Natural killer cell treated with Interleukin-12 subunit alpha and Interleukin-12 subunit beta and Interleukin-15 and Interleukin-18, amount 100 ng/mL, for 72 hours (primary cell): Measurements from ENCODE around the gene MAP3K5. TPM values are rescaled to one million over a fixed set of nuclear protein-coding genes. Genes with fewer than 3 reads are reported as not detected.

Experiments
- ATAC-seq, 2 donors: fragments of 150-1000 bp; cut with Tn5 transposase in 1 of 2; sonication (Bioruptor Pico), chemical (Tn5 transposase) in 1 of 2; 2 replicates each; pipeline ENCODE4 v1.10.0; 2021
- DNase-seq: peaks from one replicate; pipeline ENCODE4 v3.0.0; 2022; ENCODE audit warnings: low spot score
- H3K27ac Mint-ChIP-seq, 2 donors: 1 replicate in 1 of 2; 2 replicates in 1 of 2; pipeline ENCODE4 v1.8.0; 2022; ENCODE audit warnings: mixed read lengths in 2 of 2, mild to moderate bottlenecking in 1 of 2, moderate library complexity in 1 of 2
- H3K27me3 Mint-ChIP-seq, 2 donors: 1 replicate in 1 of 2; 2 replicates in 1 of 2; pipeline ENCODE4 v1.8.0; 2022; ENCODE audit warnings: mixed read lengths in 2 of 2
- H3K36me3 Mint-ChIP-seq: one replicate; pipeline ENCODE4 v1.8.0; 2022; ENCODE audit warnings: mixed read lengths
- H3K4me1 Mint-ChIP-seq, 2 donors: 1 replicate in 1 of 2; 2 replicates in 1 of 2; pipeline ENCODE4 v1.8.0; 2022; ENCODE audit warnings: low read depth in 2 of 2, mixed read lengths in 2 of 2, mild to moderate bottlenecking in 1 of 2
- H3K4me3 Mint-ChIP-seq: one replicate; pipeline ENCODE4 v1.8.0; 2022; ENCODE audit warnings: mixed read lengths
- H3K9me3 Mint-ChIP-seq: 2 replicates; pipeline ENCODE4 v1.8.0; 2022; ENCODE audit warnings: mixed read lengths
- total RNA-seq, 2 donors: library from RNA; stranded (reverse); gene quantifications; one replicate each; pipeline ENCODE4 v1.2.3, GENCODE V29; 2022

Gene MAP3K5
- total RNA-seq, 2 donors from 2014 or later, result 27.9 to 33.0 TPM

DNA sequence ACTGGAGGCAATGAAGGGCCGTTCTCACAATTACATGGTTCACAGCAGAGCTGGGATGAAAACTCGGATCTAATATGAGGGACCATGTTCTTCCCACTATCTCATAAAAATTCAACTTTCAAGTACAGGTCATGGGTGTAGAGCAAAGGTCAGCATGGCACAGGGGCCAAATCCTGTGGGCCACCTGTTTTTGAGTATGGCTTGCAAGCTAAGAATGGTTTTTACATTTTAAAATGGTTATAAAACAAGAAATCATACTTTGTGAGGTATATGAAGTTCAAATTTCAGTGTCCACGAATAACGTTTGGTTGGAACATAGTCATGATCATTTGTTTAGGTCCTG lies 4.6 kb downstream of the MAP3K5 start:
- H3K36me3 Mint-ChIP-seq, result peaks cover 33% of the 10 kb centered on the region
- H3K9me3 Mint-ChIP-seq, result no peaks in the 10 kb centered on the region
- peak overlapping the region; percentile 94 to 96 for H3K27ac Mint-ChIP-seq
- peaks cover 63 to 74% of the 10 kb centered on the region in 2 donors for H3K4me1 Mint-ChIP-seq
- H3K27me3 Mint-ChIP-seq, result no peaks in the 10 kb centered on the region
- ATAC-seq (no peak), DNase-seq (no peak)
- peak overlapping the region; percentile 83 for H3K4me3 Mint-ChIP-seq

DNA sequence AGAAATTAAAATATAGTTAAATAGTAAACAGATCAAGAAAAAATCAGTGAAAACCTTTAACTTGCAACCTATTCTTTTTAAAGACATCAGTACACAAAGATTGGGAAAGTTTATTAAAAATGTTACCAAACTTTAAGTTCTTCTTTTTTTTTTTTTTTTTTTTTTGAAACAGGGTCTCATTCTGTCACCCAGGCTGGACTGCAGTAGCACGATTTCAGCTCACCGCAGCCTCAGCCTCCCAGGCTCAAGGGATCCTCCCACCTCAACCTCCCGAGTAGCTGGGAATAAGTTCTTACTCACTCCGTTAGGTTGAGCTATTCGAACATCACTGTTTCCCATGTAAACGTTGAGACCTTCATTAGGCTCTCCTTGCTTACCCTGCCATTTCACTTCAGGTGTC lies 5.6 kb downstream of the MAP3K5 start:
- Mint-ChIP-seq H3K27me3 (no peaks in the 10 kb centered on the region), H3K36me3 (peaks cover 33% of the 10 kb centered on the region), H3K9me3 (no peaks in the 10 kb centered on the region), H3K27ac (peak overlapping the region; percentile 94 to 96), H3K4me1 (peaks cover 69 to 85% of the 10 kb centered on the region in 2 donors), H3K4me3 (peak overlapping the region; percentile 83)
- ATAC-seq, result no peak
- DNase-seq, result no peak

DNA sequence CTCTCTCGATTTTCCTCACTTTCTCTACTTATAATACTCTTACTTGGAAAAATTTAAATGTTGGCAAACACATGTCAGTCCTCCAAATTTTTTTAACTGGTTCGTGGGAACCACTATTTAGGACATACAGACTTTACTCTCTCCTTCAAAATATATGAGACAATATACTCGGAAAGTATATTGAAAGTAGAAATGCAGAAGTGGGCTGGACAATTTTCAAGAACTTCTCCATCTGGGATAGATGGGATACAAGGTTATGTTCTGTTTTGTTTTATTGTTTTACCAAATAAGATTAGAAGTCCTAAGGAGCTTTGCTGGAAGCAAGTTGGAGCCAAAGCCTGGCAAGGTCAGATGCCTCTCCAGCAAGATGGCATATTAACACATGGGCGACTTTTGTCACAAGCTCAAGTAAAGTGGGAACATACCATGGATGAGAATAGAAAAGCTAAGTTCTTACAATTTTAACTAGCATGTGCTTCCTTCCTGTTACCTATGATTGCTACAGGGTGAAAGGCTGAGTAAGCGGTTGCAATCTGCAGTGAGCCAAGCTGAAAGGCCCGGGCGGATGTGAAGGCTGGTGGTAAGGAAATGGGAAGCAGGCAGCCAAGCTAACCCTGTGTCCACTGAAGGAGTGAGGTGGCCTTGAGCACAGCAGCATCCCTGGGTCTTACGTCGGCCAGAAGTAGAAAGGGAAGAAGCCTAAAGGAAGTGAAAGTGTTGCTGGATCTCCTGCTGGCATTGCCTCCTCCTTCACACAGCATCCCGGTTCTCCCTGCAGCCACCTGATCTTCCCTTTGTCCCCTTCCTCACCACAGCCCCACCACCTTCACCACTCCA lies 7.1 kb downstream of the MAP3K5 start:
- Mint-ChIP-seq H3K27me3 (no peaks in the 10 kb centered on the region), H3K27ac (peak overlapping the region; percentile 94 to 96), H3K36me3 (peaks cover 27% of the 10 kb centered on the region), H3K4me3 (peak overlapping the region; percentile 77), H3K4me1 (peaks cover 64 to 81% of the 10 kb centered on the region in 2 donors), H3K9me3 (no peaks in the 10 kb centered on the region)
- peak; percentile 70 to 73 for ATAC-seq
- peak; percentile 65 for DNase-seq

DNA sequence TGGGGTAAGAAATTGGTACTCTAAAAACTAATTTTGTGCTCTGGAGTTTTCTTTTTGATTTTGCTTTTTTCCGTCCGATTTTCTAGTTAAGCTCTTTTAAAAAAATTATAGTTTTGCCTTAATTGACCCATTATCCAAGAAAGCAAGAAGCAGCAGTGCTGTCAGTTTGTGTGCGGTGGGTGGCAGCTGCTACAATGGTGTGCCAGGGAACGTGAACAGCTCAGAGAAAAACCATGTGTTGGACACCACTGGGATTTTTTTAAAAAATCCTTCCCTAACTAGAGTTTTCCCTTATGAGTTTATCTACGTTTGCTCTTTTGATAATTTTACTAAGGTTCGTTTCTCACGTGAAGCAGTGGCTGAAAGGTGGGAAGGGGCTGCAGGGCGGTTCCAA lies 8.0 kb downstream of the MAP3K5 start:
- Mint-ChIP-seq H3K27me3 (no peaks in the 10 kb centered on the region), H3K36me3 (peaks cover 27% of the 10 kb centered on the region)

DNA sequence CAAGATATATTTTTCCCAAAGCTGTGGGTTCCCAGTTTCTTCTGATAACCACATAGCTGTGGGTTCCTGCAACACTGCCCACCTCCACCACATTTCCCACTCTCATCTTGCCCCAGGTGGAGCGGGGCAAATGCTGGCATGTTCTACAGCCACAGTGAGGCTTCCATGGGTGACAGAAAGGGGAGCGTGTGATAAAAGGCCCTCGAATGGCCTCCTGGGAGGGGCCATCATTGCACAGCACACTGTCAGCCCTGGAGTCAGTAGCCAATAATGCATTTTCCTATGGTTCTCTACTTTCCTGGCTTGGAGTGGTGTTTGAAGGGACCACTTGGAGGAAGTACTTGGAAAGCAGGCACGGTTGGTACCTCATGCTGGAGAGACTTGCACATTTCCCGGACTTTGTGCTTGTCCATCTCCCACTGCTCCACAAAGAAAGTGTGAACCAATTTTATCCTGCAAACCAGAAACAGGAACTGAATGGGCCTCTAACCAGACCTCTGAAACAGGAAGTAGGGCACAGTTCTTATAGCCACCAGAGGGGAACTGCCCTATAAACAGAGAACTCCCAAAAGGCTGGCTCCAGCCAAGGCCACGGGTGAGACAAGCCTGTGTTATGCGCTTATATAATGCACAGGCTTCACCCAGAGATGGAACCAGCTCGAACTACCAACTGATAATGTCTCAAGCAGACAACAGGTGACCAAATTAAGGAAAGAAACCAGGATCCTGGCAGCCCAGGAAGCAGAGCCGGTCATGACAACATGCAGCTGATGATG lies 8.6 kb downstream of the MAP3K5 start:
- Mint-ChIP-seq H3K27ac (peak overlapping the region; percentile 94 to 96), H3K4me1 (peaks cover 60 to 75% of the 10 kb centered on the region in 2 donors), H3K4me3 (peak overlapping the region; percentile 77), H3K27me3 (no peaks in the 10 kb centered on the region), H3K9me3 (no peaks in the 10 kb centered on the region), H3K36me3 (peaks cover 26% of the 10 kb centered on the region)
- DNase-seq (no peak), ATAC-seq (peak; percentile 70 to 71)

More for the DNA sequence above, 8.0 kb downstream of the MAP3K5 start:
- DNase-seq, result no peak
- Mint-ChIP-seq H3K4me3 (peak overlapping the region; percentile 77), H3K4me1 (peaks cover 63 to 77% of the 10 kb centered on the region in 2 donors), H3K9me3 (no peaks in the 10 kb centered on the region), H3K27ac (peak overlapping the region; percentile 94 to 96)
- no peak for ATAC-seq

DNA sequence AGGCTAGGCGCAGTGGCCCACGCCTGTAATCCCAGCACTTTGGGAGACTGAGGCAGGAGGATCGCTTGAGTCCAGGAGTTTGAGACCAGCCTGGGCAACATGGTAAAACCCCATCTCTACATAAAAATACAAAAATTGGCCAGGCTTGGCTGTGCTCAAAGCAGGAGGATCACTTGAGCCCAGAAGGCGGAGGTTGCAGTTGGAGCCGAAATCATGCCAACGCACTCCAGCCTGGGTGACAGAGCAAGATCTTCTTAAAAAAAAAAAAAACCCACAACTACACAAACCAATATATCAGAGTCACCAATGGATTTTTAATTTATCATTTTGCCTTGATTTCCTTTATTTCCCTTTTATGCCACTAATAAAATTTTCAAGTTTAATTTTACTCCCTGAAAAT lies 9.3 kb downstream of the MAP3K5 start:
- Mint-ChIP-seq H3K36me3 (peaks cover 20% of the 10 kb centered on the region), H3K27ac (peak overlapping the region; percentile 94 to 96), H3K9me3 (no peaks in the 10 kb centered on the region), H3K4me3 (peak overlapping the region; percentile 77), H3K27me3 (no peaks in the 10 kb centered on the region), H3K4me1 (peaks cover 53 to 68% of the 10 kb centered on the region in 2 donors)
- no peak for ATAC-seq
- no peak for DNase-seq

DNA sequence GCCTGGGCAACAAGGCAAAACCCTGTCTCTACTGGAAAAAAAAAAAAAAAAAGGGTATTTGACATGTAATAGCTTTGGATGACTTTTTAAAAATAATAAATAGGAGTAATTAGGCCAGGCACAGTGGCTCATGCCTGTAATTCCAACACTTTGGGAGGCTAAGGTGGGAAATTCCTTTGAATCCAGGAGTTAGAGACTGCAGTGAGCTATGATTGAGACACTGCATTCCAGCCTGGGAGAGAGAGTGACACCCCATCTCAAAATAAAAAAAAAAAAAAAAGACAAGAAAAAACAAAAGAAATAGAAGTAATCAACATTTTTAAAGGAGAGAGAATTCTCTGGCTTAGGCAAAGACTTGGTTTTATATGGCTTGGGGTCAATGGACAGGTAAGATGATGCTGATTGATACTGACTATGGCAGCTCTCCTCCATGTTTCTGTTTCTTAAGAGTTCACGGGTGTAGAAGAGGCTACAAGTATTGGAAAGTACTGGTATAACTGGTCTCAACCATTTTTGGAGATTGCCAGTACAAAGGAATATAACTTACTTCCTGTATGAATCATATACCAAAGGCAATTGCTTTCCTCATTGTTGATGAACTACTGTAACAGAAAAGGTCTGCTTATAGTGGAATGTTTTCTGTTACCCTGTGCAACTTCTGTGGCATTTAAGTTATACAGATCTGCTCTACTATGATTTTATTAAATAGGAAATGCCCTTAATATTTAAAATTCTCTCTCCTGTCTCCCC lies 10.1 kb downstream of the MAP3K5 start:
- H3K9me3 Mint-ChIP-seq, result no peaks in the 10 kb centered on the region
- ATAC-seq (peak; percentile 57 to 58), DNase-seq (no peak)
- peak overlapping the region; percentile 77 for H3K4me3 Mint-ChIP-seq
- H3K27ac Mint-ChIP-seq, result peak overlapping the region; percentile 94 to 96
- peaks cover 49 to 60% of the 10 kb centered on the region in 2 donors for H3K4me1 Mint-ChIP-seq
- H3K36me3 Mint-ChIP-seq, result peaks cover 20% of the 10 kb centered on the region
- H3K27me3 Mint-ChIP-seq, result no peaks in the 10 kb centered on the region

DNA sequence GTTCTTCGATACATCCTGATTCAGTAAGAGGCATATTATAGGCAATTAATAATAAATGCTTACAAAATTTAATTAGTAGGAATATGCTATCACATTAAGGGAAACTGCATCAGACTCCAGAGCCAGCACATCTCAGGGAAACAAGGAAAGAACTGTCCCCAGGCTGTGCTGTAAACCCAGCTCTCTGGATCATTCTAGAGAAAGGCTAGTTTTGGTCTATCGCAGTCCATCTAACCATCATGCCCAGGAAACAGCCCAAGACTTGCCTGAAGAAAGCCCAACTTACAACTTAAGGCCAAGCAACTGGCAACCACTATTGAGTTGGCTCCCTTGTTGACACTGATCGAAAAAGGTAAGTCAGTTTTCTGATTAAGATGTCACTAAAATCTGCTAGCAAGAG lies 11.3 kb downstream of the MAP3K5 start:
- Mint-ChIP-seq H3K4me1 (peaks cover 45 to 50% of the 10 kb centered on the region in 2 donors), H3K27ac (peak overlapping the region; percentile 94 to 96), H3K36me3 (peaks cover 20% of the 10 kb centered on the region), H3K4me3 (no peak overlapping the region), H3K27me3 (no peaks in the 10 kb centered on the region), H3K9me3 (no peaks in the 10 kb centered on the region)
- ATAC-seq, result no peak
- no peak for DNase-seq

DNA sequence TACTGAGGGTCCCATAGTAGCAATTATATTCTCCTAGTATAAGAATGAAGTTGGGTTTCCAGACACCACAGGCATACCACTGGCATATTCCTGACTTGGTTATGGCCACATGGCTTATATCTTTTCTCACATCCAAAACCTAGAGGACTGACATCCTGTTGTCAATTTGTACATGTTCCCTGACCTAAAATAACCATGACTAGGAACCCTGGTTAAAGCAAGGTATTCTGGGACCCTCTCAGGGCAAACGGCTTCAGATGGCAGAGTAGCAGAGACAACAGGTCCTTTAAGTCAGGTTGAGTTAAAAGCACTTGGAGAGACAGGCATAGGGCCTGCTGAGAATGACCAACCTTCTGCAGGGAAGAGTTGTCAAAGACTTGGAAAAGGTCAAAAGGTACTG lies 12.6 kb downstream of the MAP3K5 start:
- no peak overlapping the region for H3K27ac Mint-ChIP-seq
- no peak for ATAC-seq
- no peaks in the 10 kb centered on the region for H3K9me3 Mint-ChIP-seq
- peaks cover 9% of the 10 kb centered on the region for H3K36me3 Mint-ChIP-seq
- DNase-seq, result no peak
- H3K4me3 Mint-ChIP-seq, result no peak overlapping the region
- H3K4me1 Mint-ChIP-seq, result peaks cover 41 to 42% of the 10 kb centered on the region in 2 donors
- H3K27me3 Mint-ChIP-seq, result no peaks in the 10 kb centered on the region

DNA sequence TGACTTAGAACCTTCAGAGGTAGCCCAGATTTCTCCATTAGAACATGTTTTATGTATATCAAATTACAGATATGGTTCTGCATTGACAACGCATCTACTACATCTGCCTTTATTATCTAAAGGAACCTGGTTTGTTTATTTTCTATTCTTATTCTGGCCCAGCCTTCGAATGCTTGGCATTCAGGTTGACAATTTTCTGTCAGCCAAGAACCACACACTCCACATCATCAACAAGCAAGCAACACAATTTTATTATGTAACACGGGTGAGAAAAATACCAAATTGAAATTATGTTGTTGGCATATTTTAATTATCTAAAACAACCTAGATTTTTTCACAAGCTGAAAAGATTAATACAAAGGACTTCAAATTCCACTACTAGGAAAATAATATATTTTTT lies 14.6 kb downstream of the MAP3K5 start:
- H3K4me1 Mint-ChIP-seq, result peaks cover 35 to 42% of the 10 kb centered on the region in 2 donors
- no peaks in the 10 kb centered on the region for H3K27me3 Mint-ChIP-seq
- DNase-seq (no peak), ATAC-seq (no peak)
- H3K27ac Mint-ChIP-seq, result no peak overlapping the region
- no peak overlapping the region for H3K4me3 Mint-ChIP-seq
- H3K9me3 Mint-ChIP-seq, result no peaks in the 10 kb centered on the region
- peaks cover 6% of the 10 kb centered on the region for H3K36me3 Mint-ChIP-seq

DNA sequence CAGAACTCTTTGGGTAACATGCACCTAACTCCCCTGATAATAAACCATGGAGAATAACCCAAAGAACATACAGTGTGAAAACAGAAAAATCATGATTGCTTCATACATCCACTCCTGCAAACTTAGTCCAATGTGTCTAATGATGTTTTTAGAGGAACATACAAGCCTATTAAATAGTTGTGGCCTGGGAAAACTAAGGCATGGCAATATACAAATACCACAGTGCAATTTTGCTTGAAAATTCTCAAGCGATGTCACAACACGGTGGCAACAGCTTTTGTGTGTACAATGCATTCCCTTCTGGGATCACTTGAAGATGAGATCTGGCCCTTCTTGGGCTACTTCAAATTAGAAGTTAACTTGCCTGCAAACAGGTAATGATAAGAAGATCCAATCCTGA lies 16.7 kb downstream of the MAP3K5 start:
- Mint-ChIP-seq H3K9me3 (no peaks in the 10 kb centered on the region), H3K36me3 (peaks cover 6% of the 10 kb centered on the region), H3K4me3 (no peak overlapping the region), H3K27me3 (no peaks in the 10 kb centered on the region), H3K4me1 (peaks cover 25 to 29% of the 10 kb centered on the region in 2 donors), H3K27ac (peak overlapping the region in 1 of 2 donors; percentile 72)
- DNase-seq (no peak), ATAC-seq (no peak)

DNA sequence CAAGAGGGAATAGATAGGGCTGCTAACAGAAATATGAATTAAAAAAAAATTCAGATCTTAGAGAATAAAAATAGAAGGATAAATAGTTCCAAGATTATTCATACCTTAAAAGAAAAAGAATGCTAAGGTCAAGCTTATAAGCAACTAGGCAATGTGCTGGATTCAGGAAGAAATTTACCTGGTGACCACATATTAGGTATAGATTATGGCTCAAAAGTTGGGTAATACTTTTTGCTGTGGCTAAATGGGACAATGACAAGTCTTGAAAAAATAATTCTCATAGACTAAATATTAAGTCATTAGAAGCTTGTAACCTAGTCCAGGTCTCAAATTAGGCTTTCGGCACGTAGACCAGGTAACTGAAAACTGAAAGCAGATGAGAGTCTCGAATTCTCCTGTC lies 17.2 kb downstream of the MAP3K5 start:
- Mint-ChIP-seq H3K36me3 (peaks cover 6% of the 10 kb centered on the region), H3K4me1 (peaks cover 25 to 29% of the 10 kb centered on the region in 2 donors), H3K27me3 (no peaks in the 10 kb centered on the region), H3K4me3 (peak overlapping the region; percentile 60), H3K9me3 (no peaks in the 10 kb centered on the region), H3K27ac (peak overlapping the region; percentile 72 to 84)
- DNase-seq, result no peak
- no peak for ATAC-seq

DNA sequence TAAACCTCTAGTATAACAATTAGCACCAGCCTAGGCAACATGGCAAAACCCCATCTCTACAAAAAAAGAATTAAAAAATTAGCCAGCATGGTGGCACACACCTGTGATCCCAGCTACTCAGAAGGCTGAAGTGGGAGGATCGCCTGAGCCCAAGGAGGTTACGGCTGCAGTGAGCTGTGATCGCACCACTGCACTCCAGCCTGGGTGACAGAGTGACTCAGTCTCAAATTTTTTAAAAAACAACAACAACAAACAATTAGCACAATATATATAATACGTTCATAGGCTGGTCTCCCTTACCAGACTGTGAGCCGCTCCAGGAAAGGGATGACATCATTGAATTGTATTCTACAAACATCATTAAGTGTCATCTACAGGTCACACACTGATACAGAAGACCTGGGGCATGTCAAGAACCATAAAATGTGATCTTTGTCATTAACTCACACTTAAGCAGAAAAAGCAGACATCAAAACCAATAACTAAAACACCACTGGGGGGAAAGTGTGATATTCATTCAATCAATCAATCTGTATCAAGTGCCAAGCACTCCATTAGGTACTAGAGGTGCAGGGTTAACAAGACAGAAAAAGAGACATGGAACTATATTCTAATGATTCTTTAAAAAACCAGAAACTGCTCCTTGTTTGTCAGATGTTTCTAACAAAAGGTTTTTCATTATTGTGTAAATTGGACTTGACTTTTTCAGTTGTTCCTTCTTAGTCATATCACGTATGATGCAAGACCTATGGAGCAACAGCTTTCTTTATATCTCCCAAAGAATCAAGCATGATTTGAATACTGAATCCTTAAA lies 17.8 kb downstream of the MAP3K5 start:
- peak overlapping the region; percentile 72 to 84 for H3K27ac Mint-ChIP-seq
- ATAC-seq (peak; percentile 51 to 59), DNase-seq (no peak)
- peak overlapping the region; percentile 60 for H3K4me3 Mint-ChIP-seq
- no peaks in the 10 kb centered on the region for H3K27me3 Mint-ChIP-seq
- H3K4me1 Mint-ChIP-seq, result peaks cover 25 to 28% of the 10 kb centered on the region in 2 donors
- peaks cover 6% of the 10 kb centered on the region for H3K36me3 Mint-ChIP-seq
- H3K9me3 Mint-ChIP-seq, result no peaks in the 10 kb centered on the region
